Skin of body (tissue), 2 donors: ENCODE data around the gene HDAC4. TPM values are rescaled to one million over a fixed set of nuclear protein-coding genes. Genes with fewer than 3 reads are reported as not detected.

Experiments
- DNase-seq: peaks from one replicate; lab custom pipeline; 2025; lab: John Stamatoyannopoulos, UW
- total RNA-seq: library from RNA; depleted of rRNA; stranded (reverse); fragments of >200 nt; gene quantifications from one replicate; pipeline ENCODE4 v1.2.3, GENCODE V29; 2014

Gene HDAC4
- total RNA-seq, 1 donor from 2014 or later, result 22.8 TPM

GRCh38 chr2:239060676-239061075, 340.1 kb downstream of the HDAC4 start:
- DNase-seq, result no peak

- DNase-seq, result no peak
These were observed 341.0 kb downstream of the HDAC4 start for GRCh38 chr2:239059854-239060253.

GRCh38 chr2:239058766-239059165, 342.1 kb downstream of the HDAC4 start:
- no peak for DNase-seq

GRCh38 chr2:239057533-239057932, 343.3 kb downstream of the HDAC4 start:
- DNase-seq, result no peak

DNA sequence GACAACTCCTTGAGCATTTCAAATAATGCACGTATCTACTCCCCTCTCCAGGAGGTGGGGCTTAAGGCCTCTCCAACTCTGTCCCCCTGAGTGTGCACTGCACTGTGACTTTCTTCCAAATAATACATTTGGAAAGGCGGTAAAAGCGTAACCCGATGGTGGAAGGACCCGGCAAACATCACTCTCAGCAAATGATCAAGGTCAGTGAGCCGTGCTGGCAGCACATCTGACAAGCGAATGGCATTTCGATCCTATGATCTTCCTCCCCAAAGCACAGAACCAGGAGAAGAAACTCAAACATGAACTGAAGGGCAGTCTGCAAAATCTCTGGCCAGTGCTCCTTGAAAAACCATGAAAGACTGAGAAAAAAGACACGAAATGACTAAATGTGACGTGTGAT, 344.2 kb downstream of the HDAC4 start:
- no peak for DNase-seq

GRCh38 chr2:239055756-239056493, 344.9 kb downstream of the HDAC4 start:
- no peak for DNase-seq

DNA sequence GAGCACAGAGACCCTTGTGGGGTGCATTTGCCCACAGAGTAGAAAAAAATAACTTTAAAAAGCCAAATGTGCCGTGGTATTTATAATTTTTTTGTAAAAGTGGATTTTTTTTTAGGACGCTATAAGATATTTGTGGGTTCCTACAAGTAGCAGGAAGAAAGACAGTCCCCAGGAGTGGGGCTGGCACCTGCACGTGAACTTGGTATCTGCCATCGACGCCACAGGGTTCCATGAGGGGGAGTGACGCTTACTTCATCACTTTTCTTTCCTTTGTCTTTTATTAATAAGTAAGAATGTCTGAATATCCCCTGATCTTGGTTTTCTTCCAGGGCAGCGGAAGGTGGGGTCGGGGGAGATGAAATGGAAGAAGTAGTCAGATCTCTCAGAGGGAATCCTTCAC, 345.9 kb downstream of the HDAC4 start:
- DNase-seq, result no peak

DNA sequence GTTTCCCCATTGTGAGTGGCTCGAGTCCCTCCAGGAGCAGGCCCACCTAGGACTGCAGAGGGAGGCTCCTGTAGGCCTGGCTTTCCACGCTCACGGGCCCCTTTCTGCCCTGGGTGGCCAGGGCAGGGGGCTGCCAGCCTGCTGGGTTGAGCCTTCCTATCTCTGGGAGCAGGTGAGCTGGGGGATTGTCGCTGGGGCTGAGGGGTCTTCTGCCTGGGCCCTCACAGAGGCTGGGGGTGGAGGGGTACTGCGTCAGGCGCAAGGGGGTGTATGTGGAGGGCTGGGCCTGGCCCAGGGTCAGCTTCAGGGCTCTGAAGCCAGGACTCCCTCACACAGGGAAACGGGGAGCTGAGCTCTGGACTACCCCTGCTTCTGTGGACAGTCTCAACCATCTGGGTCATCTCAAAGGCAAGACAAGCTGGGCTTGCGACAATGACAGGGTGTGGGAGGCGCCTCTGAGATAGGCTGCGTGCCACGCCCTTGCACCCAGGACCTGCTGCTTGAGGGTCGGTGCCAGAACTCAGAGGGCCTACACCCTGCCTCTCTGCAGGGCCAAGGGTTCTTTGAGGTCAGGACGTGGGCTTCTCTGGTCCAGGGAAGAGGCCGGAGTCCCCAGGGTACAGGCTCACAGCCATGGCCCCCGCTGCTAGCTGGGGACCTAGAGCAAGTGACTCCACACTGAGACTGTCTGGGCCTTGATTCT, 346.9 kb downstream of the HDAC4 start:
- no peak for DNase-seq

GRCh38 chr2:239052798-239053665, 347.8 kb downstream of the HDAC4 start:
- DNase-seq, result no peak

DNA sequence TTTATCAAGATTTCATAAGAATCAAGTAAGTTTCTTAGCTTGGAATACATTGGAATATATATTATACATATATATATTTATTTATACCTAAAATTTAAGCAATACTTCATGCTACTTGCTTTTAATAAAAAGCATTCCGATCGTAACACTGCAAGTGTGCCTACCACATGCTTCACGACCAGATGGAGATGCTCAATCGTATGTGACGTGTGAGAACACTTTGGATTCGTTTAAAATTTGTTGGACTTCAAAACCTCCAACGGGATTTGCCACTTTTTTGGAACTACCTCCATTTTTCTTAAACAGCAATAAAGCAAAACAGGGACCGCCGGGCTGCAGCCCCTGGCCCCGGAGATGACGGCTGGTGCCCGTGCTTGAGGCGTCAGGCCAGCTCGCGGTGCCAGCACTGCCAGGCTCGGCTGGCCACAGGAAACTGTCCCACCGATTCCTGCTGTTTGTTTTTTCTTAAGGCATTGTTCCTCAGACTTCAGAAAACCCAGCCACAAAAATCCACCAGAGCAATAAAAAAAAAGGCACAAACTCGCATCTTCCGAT, 348.9 kb downstream of the HDAC4 start:
- peak; percentile 6 for DNase-seq

DNA sequence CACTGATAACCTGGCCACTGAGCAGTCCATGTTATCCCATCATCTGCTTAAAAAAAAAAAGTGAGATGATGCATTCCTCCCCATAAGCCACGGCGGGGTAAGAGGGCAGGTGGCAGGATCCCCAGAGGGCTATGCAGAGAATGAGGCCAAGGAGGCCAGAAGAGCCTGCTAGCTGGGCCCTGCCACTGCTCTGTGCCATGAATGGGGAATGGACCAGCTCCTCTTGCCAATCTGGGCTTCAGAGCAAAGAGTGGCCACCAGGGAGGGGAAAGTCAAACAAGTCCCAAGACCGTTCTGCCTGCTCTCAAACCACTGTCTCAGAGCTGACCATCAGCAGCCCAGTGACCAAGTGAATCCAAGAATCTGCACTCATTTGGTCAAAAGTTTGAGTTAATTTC, 350.6 kb downstream of the HDAC4 start:
- DNase-seq, result no peak

DNA sequence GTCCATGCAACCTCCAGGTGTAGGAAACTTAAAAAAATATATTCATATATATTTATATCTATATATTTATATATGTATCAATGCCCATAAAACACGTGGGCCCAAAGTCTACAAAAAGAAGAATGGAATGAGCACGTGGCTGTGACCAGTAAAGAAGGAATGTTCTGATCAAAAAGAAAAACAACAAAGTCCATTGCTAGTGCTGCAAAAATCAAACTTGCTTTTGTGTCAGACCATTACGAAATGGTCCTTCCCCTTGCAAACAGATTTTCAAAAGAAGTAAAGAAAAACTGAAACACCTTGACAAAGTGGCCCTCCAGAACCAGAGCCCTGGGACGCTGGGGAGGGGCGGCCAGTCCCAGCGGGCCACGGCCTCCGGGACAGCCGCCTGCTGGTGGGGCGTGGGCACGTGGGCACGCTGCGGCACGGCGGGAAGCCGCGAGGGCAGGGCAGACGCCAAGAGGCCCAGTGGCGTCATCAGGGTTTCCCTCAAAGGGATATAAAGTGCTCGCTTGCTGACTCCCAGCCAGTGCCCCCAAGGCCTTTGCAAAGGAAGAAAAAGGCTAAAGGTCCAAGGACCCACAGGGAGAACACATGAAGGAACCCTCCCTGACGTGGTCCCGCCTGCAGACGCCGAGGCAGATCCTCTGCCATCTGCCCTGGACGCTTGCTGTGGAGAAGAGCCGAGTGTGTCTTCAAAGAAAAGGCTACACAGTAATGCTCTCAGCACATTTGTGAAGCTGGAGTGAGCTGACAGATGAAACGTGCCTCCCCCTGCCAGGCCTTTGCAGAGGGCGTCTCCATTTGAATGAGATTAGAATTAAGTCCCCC, 351.2 kb downstream of the HDAC4 start:
- DNase-seq, result no peak

DNA sequence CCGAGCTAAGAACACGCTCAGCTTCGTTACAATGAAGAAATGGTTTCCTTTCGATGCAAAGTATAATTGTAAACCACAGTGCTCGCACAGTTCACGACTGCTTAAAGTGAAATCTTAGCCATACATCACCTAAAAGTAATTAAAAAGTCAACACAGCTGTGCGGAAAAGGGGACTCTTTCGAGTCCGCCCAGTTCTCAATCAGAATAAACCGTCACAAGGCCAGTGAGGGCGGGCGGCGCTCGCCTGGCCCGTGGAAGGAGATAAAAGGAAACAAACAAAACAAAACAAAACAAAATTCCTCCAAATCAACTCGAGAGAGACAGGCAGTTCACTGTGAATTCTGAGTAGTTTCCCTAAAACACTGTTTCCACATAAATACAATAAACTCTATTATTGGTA, 352.1 kb downstream of the HDAC4 start:
- DNase-seq, result no peak

DNA sequence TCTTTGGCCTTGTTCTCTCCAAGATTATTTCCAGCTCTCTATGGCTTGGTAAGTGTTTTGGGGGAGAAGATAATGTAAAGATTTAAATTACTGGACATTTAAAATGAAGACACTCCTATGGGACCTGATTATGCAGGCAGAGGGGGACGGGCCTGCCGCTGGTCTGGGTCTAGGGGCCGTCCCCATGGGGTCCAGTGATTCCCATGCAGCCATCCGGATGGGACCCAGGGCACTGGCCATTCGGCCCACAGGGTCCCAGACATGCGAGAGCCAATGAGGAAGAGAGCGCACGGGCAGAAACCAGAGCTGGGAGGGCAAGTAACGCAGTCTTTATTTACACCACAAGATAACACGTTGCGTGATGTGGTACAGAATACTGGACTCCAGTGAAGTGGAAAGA, 353.0 kb downstream of the HDAC4 start:
- no peak for DNase-seq

DNA sequence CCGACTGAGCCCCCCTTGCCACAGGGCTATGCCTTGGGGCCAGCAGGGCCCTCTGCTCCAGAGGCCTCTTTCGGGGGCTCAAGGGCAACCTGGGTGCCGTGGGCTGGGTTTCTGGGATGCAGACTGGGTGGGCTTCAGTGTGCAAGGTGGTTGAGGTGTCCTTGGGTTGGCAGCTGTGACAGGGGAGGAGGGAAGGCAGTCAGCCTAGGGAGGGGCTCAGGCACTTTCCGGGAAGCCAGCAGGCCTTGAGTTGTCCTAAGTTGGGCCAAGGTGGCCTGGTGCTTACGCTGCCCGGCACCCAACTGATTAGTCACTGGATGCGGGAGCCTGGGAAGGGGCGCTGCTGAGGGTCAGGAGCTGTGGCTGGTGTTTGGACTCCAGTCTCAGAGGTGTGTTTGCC, 353.4 kb downstream of the HDAC4 start:
- DNase-seq, result no peak

DNA sequence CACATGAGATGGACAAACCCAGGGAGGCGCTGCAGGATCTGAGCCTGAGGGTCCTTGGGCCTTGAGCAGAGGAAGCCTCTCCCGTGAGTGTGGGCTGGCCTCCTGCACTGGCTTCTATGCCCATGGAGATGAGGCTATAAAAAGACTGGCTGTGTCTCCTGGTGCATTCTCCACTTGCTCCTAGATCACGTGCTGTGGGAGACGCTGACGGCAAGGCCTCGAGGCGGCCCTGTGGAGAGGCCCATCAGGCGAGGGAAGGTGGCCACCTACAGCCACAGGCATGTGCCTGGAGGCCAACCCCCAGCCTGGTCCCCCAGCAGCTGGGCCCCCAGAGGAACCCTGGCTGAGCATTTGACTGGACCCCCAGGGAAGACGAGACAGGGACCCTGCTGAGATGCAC, 354.0 kb downstream of the HDAC4 start:
- no peak for DNase-seq

DNA sequence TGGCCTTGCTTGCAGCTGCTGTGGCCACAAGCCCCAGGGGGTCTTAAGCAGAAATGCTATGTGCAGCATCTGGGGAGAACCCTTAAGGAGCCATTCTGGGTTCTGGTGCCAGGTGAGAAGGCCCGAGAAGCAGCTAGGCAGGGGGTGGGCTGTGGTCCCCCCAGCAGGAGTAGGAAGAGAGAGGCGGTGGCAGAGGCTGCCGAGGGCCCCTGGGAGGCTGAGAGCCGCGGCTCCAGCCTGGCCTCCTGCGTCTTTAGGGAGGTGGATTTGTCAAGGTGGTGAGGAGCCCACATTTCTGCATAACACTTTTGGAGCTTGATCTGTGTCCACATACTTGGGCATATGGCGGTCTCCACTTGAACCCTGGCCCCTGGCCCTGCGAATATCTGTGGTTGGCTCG, 356.5 kb downstream of the HDAC4 start:
- no peak for DNase-seq

DNA sequence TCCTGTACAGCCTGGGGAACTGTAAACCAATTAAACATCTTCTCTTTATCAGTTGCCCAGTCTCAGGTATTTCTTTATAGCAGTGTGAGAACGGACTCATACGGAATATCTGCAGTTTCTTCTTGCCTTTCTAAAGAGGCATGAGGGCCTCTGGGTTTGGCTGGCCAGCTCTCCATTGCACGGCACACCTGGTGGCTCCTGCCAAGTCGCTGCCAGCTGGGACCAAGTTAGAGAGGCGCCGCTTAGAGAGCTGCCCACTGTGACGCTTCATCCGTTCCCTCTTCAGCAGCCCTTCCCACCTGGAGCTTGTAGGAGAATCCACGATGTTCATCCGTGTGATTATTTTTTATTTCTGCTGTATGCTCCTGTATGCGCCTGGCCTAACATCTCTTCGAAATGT, 357.5 kb downstream of the HDAC4 start:
- no peak for DNase-seq

DNA sequence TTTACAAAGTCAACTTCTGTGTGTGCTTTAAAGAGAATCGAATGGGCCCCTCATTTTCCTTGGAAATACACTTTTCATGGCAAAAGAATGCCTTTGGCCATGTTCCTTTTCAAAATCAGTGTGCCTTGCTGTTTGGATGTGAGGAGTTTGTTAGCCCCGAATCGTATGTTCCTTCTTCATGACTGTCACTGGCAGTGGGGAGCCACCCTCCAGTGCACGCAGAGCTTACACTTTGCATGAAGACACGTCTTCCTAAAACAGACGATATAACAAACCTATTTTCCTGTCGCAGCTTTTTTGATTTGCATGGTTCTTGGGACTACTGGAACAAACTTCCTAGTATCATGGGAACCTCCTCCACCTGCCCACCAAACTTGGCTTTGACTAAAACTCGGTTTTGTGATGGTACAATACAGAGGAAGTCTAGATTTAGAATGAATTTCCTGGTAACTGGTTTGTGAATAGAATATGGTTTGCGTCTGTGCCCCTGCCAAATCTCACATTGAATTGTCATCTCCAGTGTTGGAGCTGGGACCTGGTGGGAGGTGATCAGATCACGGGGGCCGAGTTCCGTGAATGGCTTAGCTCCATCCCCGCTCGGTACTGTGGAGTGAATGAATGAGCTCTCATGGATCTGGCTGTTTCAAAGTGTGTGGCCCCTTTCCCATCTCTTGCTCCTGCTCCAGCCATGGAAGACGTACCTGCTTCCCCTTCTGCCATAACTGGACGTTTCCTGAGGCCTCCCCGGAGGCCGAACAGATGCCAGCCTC, 358.1 kb downstream of the HDAC4 start:
- no peak for DNase-seq

DNA sequence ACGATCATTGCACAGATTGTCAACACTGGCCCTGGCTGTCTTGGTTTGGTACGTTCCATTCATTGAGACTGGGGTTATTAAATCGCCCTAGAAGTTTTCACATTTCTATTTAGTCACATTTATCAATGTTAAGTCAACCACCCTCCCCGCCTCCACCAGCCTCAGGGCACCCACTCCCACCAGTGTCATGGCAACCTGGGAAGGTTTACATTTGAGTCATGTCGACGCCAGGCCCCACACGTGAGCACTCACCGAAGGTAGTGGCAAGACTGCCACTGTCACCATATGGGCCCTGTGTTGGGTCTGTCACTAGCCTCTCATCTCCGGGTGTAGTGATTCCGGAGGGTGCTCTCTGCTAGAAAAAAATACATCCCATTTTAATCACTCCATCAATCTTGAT, 358.8 kb downstream of the HDAC4 start:
- no peak for DNase-seq
